ENCODE results near the gene HMBS.
A peak's percentile ranks its signal among the peaks of the same experiment; 100 is the strongest.
"Not testable (repeated sequence)": the region's sequence is repeated elsewhere in the genome, so short reads cannot be mapped to it uniquely, and the experiment has no call there.

HMBS gene

GRCh38 chr11:119103161-119103664, 18.5 kb downstream of the HMBS start:
- DNase-seq = not testable (repeated sequence)

GRCh38 chr11:119103793-119104192, 19.1 kb downstream of the HMBS start:
- peak in 1 of 2 donors; percentile 2 for DNase-seq

- DNase-seq = peak; percentile 63 to 83
Measured at GRCh38 chr11:119106564-119107537, 22.2 kb downstream of the HMBS start, which contains the start of gene C2CD2L. TSS of gene C2CD2L (plus strand) at chr11:119107344. CDS start at chr11:119107742, 398 bp downstream.

GRCh38 chr11:119107538-119108145, 23.0 kb downstream of the HMBS start:
- no peak for DNase-seq

GRCh38 chr11:119108146-119108856, 23.6 kb downstream of the HMBS start:
- peak in 1 of 2 donors; percentile 3 for DNase-seq

GRCh38 chr11:119108857-119109221, 24.2 kb downstream of the HMBS start:
- no peak for DNase-seq

GRCh38 chr11:119109843-119110242, 25.2 kb downstream of the HMBS start:
- DNase-seq = no peak

- DNase-seq = no peak
Measured at GRCh38 chr11:119110439-119110838, 25.8 kb downstream of the HMBS start.

- no peak for DNase-seq
Measured at GRCh38 chr11:119111361-119111925, 26.8 kb downstream of the HMBS start.

GRCh38 chr11:119112314-119113020, 27.8 kb downstream of the HMBS start:
- DNase-seq = no peak

- DNase-seq = no peak
Measured at GRCh38 chr11:119113716-119114115, 29.0 kb downstream of the HMBS start.

GRCh38 chr11:119114351-119114750, 29.7 kb downstream of the HMBS start:
- no peak for DNase-seq

GRCh38 chr11:119115484-119116234, 31.0 kb downstream of the HMBS start:
- peak; percentile 21 to 41 for DNase-seq

GRCh38 chr11:119116235-119116594, 31.5 kb downstream of the HMBS start:
- DNase-seq = no peak

GRCh38 chr11:119116601-119117000, 31.9 kb downstream of the HMBS start:
- no peak for DNase-seq

- DNase-seq = no peak
Measured at GRCh38 chr11:119117004-119117706, 32.5 kb downstream of the HMBS start.

- DNase-seq = no peak
Measured at GRCh38 chr11:119118227-119118626, 33.5 kb downstream of the HMBS start.

GRCh38 chr11:119118946-119119345, 34.3 kb downstream of the HMBS start:
- no peak for DNase-seq

- peak in 1 of 2 donors; percentile 45 for DNase-seq
Measured at GRCh38 chr11:119120639-119121007, 35.9 kb downstream of the HMBS start.

- peak; percentile 99 for DNase-seq
Measured at GRCh38 chr11:119121008-119121810, 36.5 kb downstream of the HMBS start, which contains the start of gene HINFP. TSS of gene HINFP (plus strand) at chr11:119121580. CDS start at chr11:119126945, 5,365 bp downstream.
